IPS-11a (cell line): ENCODE measurements around the gene PTPN22.
A peak's percentile ranks its signal among the peaks of the same experiment; 100 is the strongest.
"Not testable (repeated sequence)": the region's sequence is repeated elsewhere in the genome, so short reads cannot be mapped to it uniquely, and the experiment has no call there.

Experiments used
- H3K4me3 ChIP-seq: one replicate; pipeline ENCODE4 v1.5.1; 2013; ENCODE audit warnings: low read depth, low read length, control low read depth

Gene PTPN22

DNA sequence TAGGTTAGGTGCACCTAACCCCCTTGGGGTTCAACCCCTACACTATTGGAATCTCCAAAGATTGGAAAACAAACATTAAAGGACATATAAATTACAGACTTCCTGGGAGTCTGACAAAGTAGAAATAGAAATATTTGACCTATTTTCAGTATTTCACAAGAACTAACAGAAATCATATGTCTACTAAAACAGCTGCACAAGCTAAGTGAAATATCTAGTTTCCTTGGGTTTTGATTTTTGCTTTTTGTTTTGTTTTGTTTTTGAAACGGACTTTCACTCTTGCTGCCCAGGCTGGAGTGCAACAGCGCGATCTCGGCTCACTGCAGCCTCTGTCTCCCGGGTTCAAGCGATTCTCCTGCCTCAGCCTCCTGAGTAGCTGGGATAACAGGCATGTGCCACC, 18.8 kb downstream of the PTPN22 start:
- not testable (repeated sequence) for H3K4me3 ChIP-seq

DNA sequence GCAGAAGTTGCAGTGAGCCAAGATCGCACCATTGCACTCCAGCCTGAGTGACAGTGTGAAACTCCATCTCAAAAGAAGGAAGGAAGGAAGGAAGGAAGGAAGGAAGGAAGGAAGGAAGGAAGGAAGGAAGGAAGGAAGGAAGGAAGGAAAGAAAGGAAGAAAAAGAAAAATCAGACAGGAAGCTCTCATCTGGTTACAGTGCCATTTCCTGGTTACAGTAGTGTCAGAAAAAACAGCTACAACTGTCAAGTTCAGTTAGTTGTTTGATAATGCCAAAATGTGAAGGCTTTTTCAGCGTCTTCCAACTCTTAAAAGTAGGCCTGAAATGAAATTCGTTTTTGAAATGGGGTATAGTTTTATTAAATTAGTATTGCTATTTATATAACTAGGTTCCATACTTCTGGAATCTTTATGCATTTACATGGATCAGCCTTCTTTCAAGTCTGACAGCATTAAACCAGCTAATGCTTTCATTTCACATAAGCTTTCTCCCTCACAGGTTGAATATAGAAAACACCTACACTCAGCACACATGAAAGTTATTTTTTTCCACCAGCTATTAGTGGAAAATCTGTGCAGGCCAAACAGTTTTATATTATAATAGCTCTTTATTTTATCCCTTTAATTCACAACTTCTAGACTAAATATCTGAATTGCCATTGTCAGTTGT, 21.2 kb downstream of the PTPN22 start:
- no peak overlapping the region for H3K4me3 ChIP-seq

DNA sequence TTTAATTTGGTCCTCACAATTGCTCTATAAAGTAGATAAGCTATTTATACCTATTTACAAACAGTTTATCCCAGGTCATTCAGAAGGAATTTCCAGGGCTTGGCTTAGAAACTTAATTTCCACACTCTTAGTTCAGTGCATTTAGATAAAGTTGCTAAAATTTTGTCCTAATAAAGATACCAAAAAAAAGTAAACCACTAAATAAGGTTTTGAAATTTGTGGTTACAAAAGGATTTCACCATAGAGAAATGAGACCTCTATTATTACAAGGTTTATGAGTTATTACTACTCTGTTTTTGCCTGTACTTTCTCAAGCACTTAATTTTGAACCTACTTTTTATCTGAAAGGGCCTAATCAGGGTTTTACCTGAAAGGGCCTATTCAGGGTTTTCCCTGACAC, 22.4 kb downstream of the PTPN22 start:
- no peak overlapping the region for H3K4me3 ChIP-seq

DNA sequence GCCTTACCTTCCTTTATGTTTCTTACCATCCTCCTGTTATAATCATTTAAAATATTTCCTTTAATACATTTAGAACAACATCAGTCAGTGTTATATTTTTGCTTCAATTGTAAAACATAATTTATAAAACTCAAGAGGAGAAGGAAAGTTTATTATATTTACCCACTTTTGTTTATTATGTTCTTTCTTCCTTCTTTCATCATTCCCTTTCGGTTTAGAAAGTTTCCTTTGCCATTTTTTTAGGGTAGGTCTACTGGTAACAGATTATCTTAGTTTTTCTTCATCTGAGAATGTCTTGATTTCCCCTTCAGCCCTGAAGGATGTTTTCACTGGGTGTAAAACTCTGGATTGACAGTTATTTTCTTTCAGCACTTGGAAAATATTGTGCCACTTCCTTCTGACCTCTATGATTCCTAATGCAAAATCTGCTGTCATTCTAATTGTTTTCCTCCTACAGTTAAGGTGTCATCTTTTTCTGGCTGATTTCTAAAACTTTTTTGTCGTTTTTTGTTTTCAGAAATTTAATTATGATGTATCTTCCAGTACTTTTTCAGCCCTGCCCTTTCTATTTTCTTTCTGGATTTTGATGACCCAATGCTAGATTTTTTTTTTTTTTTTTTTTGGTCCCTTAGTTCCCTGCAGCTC, 25.0 kb downstream of the PTPN22 start:
- H3K4me3 ChIP-seq, result no peak overlapping the region

DNA sequence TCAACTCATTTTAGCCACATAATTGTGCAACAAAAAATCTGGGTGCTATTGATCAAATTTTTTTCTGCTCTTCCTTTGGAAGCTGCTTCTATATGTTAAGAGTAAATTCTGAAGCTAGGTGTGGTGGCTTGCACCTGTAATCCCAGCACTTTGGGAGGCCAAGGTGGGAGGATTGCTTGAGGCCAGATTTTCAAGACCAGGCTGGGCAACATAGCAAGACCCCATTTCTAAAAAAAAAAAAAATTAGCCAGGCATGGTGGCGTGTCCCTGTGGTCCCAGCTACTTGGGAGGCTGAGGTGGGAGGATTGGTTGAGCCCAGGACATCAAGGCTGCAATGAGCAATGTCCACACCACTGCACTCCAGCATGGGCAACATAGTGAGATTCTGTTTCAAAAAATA, 35.0 kb downstream of the PTPN22 start:
- no peak overlapping the region for H3K4me3 ChIP-seq

DNA sequence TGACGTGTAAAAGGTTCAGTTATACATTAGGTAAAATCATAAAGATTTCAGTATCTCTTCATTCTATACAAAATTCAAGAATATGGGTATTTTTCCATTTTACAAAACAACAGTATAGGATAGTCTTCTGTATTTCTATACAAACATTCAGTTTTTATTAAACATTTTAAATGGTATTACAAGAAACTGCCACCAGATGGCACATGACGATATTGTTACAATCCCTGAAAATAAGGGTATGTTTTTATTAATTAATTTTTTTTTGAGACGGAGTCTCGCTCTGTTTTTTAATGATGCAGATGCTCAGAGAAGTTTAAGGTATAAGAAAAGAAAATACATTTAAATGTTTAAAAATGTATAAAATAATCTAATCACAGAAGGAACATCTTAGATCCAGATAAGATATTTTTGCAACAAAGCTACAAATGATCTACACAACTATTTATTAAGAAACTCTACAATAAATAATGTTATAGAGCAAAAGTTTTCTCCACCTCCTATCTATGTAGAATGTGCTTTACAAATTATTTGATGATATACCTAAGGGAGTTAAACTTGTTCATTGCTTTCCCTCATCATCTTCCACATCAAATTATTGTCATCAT, 35.7 kb downstream of the PTPN22 start:
- no peak overlapping the region for H3K4me3 ChIP-seq

DNA sequence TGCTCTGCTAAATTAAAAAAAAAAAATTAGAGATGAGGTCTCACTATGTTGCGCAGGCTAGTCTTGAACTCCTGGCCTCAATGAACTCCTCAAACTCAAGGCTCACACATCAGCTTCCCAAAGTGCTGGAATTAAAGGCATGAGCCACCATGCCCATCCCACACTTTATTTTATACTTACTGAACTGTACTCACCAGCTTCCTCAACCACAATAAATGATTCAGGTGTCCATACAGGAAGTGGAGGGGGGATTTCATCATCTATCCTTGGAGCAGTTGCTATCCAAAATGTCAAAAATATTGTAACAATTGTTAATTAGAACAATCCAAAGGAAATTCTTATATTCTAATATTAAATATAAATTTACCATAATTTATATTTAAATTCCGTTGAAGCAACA, 36.8 kb downstream of the PTPN22 start:
- H3K4me3 ChIP-seq, result no peak overlapping the region

DNA sequence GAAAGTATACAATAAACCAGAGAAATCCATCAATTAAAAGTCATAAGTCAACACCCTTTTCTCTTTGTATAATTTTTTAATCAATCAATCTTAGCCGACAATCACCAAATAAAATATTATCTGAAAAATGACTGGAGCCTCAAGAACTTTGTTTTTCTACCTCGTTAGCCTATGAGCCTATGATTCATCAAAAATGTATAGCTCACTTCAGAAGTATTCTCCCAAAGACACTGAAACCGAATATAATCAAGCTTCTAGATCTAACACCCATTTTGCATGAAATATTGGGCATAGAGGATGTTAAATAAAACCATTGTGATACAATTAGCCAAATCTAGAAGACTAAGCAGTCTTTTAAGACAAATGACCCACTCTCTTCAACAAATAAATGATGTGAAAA, 41.5 kb downstream of the PTPN22 start:
- H3K4me3 ChIP-seq, result no peak overlapping the region

DNA sequence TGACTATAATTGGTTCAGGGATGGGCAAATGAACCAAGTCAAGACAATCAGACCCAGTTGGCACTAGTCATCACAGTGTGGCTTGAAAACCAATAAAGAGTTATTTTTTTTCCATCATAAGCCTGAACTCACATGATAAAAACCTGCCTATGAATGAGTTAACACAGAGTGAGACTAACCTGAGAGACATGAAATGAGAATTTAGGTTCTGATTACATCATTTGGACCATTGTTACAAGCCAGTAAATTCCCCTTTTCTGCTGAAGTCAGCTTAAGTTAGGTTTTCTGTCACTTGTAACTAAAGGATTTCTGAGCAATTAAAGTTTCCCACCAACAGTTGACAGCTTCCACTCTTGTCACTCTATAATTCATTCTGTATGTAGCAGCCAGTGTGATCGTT, 49.6 kb downstream of the PTPN22 start:
- no peak overlapping the region for H3K4me3 ChIP-seq

DNA sequence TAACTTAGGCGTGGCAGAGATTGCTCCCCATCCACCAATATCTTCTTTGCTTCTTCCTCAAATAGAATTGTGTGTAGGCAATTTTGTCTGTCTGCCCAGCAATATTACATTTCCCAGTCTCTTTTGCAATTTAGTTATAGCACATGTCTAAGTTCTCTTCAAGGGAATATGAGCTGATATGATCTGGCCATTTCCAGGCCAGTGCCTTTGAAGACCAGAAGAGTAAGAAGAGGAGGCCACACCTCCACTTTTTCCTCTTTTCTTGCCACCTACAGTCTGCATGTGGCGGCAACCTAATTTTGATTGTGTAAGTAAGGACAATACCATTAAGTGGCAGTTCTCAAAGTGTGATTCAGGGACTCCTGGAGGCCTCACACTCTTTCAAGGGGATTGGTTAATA, 52.9 kb downstream of the PTPN22 start:
- H3K4me3 ChIP-seq, result no peak overlapping the region

DNA sequence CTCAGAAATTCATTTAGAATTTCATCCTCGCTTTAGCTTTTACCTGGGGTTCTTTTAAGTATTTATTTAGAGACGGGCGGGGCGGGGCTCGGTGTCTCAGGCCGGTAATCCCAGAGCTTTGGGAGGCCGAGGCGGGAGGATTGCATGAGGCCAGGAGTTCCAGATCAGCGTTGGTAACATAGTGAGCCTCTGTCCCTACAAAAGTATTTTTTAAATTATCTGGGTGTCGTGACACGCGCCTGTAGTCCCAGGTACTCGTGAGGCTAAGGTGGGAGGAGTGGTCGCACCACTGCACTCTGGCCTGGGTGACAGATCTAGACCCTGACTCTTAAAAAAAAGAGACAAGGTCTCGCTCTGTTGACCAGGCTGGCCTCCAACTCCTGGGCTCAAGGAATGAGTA, 58.3 kb downstream of the PTPN22 start:
- no peak overlapping the region for H3K4me3 ChIP-seq

DNA sequence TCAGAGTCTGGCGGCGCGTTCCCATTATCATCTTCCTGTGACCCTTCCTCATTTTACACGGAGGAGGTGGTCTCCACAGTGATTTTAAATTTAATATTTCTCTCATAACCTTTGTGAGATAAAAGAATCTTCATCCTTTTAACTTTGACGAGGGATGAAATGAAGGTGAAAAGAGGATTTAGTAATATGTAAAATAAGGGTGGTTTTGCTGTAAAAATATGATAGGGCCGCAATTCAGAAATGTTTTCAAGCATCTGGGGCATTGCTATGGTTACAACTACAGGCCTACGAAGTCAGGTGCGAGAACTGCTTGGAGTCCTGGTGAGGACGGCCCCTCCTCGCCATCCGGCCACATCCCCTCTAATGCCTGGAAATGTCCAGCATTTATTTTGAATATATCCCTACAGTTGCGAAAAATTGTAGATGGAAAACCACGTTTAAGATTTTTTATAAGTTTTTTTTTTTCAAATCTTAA, 58.8 kb downstream of the PTPN22 start:
- H3K4me3 ChIP-seq, result peak overlapping the region; percentile 38

DNA sequence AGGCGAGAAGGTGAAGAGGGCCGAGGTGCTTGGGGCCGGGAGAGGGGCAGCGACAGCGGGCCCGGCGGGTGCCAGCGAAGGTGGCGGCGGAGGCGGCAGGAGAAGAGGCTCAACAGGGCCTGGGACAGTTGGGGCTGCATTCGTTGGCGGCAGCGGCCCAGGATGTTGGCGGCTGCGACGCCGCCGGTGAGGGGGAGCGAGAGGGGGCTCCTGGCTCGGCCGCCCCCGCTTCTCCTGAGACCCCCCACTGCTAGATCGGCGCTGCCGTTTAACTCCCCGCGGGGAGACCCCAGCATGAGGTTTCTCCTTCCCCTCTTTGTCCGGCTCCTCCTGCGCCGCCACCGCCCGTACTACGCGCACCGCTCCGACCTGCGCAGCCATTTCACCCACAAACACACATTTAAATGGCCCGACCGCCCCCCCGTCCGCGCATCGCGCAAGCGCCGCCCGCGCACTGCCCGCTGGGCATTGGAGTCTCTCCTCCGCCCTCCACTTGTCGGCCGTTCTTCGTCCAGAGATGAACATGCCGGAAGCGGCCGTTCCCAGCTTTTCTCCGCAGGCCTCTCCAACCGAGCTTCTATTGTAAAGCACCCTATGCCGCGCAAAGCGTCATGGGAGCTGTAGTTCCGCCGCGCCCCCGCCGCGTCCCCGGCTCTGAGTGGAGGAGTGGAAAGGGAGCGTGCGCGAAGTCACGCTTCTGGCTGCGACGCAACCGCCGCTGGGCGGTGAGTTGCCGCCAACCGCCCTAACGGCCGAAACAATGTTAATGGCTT, 59.4 kb downstream of the PTPN22 start, which contains the start of gene RSBN1:
Gene RSBN1 (minus strand): TSS at position 589 of the 773 bp plus-strand sequence. CDS start 64 bp downstream, at position 525.
- peak within 1 kb of the TSS; percentile 92 for H3K4me3 ChIP-seq

DNA sequence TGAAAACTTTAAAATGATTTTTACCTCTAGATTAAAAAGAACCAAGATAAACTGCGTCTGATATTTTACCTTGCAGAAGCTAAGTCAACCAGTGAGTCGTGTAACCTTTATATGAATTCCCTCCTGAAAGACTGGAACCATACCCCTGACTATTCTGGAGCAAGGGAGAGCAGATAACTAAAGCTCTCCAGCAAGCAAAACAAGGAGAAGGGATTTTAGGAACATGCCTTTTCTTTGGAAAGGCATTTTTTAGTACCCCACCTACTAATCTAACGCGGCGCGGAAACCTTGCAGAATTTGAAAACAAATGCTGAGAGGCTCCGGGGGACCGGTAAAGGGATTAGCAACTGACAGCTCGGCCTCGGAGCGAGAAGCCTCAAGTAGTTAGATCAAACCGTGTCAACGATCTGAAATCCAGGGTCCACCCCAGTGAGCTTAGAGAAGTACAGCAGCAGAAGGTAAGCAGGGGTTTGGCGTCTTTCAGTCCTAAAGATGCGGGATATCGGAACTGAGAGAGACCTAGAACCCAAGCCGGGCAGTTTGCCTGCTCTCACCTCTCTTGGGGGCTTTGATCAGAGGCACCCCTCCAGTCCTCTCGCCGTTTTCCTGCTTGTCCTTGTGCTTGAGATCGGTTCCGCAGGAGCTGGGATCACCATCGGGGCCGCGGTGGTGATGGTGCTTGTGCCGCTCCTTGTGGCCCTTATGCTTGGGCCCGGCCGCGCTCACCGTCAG, 60.2 kb downstream of the PTPN22 start:
- peak overlapping the region; percentile 92 for H3K4me3 ChIP-seq

DNA sequence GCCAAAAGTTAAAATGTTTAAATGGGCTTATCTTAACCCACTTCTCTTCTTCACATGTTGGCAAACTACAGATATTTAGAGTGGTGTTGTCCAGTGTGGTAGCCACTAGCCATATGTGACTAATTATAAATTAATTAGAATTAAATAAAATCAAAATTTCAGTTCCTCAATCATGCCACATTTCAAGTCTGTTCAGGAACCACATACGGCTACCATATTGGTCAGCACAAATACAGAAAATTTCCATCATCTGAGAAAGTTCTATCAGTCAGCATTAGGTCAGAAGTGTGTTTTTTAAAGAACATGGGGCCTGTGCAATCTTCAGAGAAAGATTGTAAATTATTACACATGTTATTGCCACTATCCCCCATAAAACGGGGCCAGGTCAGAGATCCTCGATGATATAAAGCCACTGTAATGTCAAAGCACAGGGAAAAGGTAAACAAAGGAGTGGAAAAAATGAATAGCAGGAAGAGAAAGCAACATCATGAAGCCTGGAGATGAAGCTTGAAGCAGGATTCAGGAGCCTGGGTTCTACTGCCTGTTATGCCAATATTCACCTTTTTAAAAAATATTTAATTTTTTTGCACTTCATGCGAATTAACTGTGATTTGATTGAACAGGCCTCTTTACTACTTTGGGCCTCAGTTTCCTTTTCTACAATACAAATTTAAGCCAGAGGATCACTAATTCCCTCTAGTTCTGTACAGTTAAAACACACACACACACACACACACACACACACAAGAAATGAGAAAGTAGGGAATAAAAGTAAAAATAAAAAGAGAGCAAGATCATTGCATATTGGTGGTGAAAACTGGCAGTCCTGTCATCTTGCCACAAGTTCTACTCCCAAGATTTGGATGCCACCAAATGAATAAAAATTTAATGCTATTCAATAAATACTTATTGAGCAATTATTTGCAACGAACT, 61.6 kb downstream of the PTPN22 start:
- H3K4me3 ChIP-seq, result no peak overlapping the region

DNA sequence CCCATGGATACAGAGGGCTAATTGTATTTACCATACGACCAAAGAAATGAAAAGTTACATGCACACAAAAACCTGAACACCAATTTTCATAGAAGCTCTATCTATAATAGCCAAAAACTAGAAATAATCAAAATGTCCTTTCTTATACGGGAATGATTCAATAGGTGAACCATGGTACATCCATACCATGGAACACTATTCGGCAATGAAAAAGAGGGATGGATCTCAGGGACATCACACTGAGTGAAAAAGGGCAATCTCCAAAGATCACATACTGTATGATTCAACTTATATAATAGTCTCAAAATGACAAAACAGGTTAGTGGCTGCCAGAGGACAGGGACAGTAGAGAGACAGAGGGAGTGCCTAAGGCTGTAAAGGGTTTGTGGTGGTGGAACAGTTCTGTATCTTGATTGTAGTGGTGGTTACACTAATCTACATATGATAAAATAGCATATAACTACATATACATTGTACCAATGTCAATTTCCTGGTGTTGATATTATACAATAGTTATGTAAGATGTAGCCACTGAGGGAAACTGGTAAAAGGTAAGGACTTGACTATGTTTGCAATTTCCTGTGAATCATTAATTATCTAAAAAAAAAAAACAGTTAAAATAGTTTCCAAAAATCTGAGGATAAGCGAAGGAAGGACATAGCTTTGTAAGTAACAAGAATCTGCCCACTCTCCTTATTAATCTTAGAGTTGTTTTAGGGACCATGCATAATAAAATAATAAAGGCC, 62.9 kb downstream of the PTPN22 start:
- no peak overlapping the region for H3K4me3 ChIP-seq

DNA sequence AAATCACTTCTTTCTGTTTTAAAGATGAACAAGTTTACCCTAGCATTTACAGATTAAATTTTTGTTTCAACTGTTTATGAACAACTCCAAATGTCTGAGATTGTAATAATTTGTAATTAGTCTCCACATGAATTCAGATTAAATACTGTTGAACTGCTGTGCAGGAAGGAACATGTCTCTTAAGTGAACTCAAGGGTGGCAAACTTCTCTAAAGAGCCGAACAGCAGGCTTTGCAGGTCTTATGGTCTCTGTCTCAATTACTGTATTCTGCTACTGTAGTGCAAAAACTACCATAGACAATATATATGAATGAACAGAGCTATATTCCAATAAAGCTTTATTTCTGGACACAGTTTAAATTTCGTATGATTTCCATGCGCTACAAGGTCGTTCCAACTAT, 65.9 kb downstream of the PTPN22 start:
- no peak overlapping the region for H3K4me3 ChIP-seq

DNA sequence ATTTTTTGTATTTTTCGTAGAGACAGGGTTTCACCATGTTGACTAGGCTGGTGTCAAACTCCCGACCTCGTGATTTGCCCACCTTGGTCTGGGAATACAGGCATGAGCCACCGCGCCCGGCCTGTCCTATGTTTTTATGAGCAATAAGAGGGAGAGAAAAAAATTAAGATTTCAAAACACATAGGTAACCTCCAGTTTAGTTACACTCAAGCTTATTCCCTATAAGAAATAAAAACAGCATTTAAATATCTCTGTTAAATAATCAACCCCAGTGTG, 66.3 kb downstream of the PTPN22 start:
- H3K4me3 ChIP-seq, result no peak overlapping the region
